Stimulated activated CD4-positive, alpha-beta T cell treated with anti-CD3 and anti-CD28 coated beads, Interleukin-12 subunit alpha, Interleukin-12 subunit beta, amount 100 ng/mL, for 48 hours (primary cell): ENCODE measurements around the gene C8G.

Source experiments
- DNase-seq, 3 donors: peaks; one replicate each; pipeline ENCODE4 v3.0.0-alpha.2; 2020; ENCODE audit warnings: low read depth in 2 of 3, low spot score in 1 of 3

C8G gene

DNA sequence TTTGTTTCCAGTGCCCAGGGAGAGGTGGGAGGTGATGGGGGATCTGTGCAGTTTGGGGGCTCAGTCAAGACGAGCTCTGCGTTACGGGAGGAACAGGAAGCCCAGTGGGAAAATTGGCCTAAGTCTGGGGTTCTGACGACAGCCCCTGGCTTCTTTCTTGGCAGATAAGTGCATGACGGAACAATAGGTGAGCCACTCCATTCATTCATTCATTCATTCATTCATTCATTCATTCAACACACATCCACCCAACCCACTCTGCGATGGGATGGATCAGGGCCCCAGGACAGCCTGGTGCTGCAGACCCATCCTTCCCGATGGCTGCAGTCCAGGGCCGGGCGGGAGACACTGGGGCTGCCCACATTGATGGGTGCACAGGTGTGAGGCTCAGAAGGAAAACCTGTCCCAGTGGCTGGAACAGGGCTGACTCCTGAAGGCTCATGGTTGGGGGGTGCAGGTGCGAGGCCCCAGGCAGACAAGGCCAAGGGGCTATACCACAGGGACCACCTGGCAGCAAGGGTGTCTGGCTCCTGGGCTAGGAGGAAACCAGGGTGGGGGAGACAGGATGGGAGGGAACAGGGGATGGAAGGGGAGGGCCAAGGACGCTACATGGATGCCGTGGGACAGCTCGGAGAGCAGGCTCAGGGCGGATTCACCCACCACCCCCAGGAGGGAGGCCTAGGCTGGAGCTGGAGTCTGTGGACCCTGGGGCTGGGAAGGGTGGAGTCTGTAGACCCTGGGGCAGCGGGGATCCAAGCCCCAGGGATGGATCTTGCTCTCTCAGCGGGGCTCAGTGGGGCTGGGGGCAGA lies 35.8 kb downstream of the C8G start:
- DNase-seq, result no peak

- DNase-seq, result no peak
Observed at GRCh38 chr9:136981588-136982231, 36.7 kb downstream of the C8G start.

GRCh38 chr9:136982232-136983051 lies 37.4 kb downstream of the C8G start, which contains the start of gene LCNL1:
LCNL1 (plus strand) TSS chr9:136982993; CDS start chr9:136983587, 594 bp downstream.
- DNase-seq, result no peak

- no peak for DNase-seq
Observed at GRCh38 chr9:136983167-136983566, 38.1 kb downstream of the C8G start.

- no peak for DNase-seq
Observed at GRCh38 chr9:136983656-136984314, 38.7 kb downstream of the C8G start.

DNA sequence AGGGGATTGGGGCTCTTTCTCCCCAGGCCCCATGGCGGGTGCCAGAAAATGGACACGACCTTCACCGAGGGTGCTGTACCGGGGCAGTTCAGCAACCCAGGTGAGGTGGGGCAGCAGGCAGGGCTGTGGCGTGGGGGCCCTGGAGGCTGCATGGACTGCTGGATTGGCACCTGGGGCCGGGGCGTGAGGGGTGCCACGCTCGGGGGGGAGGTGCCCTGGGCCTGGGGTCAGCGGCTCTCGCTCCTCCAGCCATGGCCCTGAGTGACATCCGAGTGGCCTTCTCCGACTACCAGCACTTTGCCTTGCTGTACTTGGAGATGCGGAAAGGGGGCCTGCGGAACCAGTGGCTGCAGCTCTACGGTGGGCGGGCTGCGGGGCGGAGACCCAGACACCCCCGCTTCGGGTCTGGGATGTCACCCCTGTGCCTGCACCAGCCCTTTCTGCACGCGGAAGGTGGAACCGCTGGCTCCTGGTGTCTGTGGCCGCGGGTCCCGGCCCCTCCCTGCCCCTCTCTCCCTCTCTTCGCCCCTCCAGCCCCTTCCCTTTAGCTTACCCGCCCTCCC lies 39.5 kb downstream of the C8G start:
- DNase-seq, result no peak

- DNase-seq, result no peak
Observed at GRCh38 chr9:136985027-136985602, 40.1 kb downstream of the C8G start.

DNA sequence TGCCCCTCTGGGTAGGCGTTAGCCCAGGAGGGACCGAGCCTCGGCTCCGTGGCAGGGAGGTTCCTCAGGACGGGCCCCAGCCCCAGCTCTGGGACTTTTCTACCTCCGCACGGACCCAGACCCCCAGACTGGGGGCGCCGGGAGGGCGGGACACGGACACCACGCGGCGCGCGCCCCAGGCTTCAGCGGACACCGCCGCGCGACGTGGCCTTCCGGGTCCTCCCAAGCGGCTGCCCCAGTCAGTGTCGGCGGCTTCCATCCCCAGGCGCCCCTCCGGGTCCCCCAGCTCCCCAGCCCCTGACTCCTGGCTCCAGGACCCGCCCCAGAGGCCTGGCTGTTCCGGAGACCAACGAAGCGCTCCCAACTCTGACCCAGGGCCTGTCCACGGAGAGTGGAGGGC lies 40.8 kb downstream of the C8G start:
- DNase-seq, result no peak

DNA sequence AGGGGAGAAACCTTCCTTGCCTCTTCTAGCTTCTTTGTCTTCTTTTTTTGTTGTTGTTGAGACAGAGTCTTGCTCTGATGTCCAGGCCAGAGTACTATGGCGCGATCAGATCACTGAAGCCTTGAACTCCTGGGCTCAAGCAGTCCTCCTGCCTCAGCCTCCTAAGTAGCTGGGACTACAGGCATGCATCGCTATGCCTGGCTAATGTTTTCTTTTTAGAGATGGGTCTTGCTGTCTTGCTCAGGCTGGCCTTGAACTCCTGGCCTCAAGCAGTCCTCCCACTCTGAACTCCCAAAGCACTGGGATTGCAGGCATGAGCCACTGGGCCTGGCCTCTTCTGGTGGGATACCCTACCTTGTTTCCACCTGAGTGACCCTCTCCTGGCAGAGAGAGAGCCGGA lies 43.8 kb downstream of the C8G start:
- no peak for DNase-seq

- DNase-seq, result no peak
Observed at GRCh38 chr9:136990242-136990911, 45.3 kb downstream of the C8G start.

DNA sequence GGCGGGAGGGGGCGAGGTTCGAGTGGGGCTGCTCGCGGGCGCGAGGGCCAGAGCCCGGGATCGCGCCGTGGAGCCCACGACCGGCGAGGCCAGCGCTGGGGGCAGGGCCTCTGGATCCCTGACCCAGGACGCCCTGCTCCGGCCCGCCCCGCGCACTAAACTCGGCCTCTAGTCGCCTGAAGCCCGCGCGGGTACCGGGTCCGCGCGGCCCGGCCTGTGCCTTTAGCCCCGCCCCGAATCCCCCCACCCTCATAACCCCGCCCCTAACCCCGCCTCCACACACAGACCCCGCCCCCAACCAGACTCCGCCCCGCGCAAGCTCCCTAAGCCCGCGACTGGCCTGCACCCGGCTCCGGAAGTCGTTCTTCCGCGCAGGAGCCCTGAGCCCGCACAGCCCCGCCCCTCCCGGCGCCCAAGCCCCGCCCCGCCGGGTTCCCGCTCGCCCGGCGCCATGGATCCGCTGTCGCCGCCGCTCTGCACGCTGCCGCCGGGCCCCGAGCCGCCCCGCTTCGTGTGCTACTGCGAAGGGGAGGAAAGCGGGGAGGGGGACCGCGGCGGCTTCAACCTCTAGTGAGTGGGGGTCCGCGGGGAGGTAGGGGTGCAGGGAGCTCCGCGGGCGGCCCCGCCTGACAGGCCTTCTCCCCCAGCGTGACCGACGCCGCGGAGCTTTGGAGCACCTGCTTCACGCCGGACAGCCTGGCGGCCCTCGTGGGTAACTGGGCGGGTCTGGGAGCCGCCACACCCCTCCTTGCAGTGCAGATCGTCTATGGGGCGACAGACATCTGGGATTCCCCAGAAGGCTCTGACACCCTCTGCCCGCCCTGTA lies 47.2 kb downstream of the C8G start, which contains the start of gene PAXX:
TSS of gene PAXX (plus strand) at position 430 of the 826 bp plus-strand sequence. CDS start at position 452, 22 bp downstream.
- DNase-seq, result peak; percentile 89 to 96 (median 91)

DNA sequence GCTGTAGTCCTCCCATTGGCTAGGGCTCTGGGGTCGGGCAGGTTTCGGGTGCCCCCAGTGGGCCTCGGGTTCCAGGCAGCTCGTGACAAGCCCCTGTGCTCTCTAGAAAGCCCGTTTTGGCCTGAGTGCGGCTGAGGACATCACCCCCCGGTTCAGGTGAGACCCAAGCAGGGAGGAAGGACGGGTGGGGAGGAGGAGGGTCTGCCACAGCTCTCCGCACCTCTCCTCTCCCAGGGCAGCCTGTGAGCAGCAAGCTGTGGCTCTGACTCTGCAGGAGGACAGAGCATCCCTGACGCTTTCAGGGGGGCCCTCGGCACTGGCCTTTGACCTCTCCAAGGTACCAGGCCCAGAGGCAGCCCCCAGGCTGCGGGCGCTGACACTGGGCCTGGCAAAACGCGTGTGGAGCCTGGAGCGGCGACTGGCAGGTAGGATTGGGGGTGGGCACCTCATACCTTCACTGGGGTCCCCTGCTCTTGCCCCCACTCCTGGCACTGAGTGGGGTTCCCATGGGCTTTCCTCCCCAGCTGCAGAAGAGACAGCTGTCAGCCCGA lies 47.9 kb downstream of the C8G start:
- no peak for DNase-seq

- no peak for DNase-seq
Observed at GRCh38 chr9:136994180-136994887, 49.3 kb downstream of the C8G start.

GRCh38 chr9:136994888-136995230 lies 49.8 kb downstream of the C8G start:
- no peak for DNase-seq

DNA sequence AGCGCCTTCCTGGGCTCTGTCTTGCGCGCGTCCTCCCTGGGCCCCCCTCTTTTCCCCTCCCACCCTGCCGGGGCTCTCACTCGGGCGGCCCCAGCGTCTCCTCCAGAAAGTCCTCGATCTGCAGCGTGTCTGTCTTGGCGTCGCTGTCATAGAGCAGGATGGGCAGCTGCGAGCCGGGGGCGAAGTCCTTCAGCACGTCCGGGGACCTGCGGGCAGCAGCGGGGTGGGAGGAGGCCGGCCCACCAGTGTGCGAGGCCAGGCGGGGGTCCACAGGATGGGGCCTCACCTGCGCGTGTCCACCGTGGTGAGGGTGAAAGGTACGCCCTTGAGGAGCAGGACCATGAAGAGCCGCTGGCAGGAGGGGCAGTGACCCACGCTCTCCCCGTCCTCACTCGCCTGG lies 50.3 kb downstream of the C8G start:
- DNase-seq, result no peak

DNA sequence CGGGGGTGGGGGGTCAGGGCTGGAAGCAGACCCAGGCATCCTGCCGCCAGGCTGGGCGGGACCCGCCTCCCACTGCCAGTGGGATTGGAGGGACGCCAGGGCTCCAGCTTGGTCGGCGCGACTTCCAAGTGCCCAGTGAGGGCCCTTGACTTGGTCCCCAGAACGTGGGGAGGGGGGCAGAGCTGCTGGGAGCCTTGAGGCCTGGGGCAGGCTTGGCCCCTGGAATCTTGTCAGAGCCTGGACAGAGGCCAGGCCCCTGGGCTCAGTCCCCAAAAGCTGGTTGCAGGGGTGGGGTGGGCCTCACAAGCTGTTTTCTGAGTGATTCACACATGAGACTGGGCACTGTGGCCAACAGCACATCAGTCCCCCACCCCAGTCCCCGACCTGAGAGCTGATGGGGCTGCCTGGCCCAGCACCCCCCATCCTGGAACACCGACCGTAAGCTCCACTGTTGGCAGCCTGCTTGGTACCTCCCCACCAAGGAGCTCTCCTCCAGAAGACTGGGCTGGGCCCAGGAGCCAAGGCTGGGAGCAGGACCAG lies 50.8 kb downstream of the C8G start:
- DNase-seq, result no peak
